GM23248 (cell line): ENCODE data around the gene SLCO1A2.

Source experiments
- EZH2 ChIP-seq: fragments of 200-600 bp; sonication (generic); IDR thresholded peaks from 2 replicates; pipeline ENCODE4 v1.6.1; 2018; ENCODE audit warnings: antibody characterized with exemption, mild to moderate bottlenecking; ENCODE audit not compliant: insufficient read depth, poor library complexity, severe bottlenecking
- EZH2phosphoT487 ChIP-seq: fragments of 200-600 bp; sonication (generic); IDR thresholded peaks from 2 replicates; pipeline ENCODE4 v1.6.1; 2018; ENCODE audit warnings: antibody characterized with exemption, moderate library complexity, mild to moderate bottlenecking, low read depth; ENCODE audit not compliant: insufficient read depth

DNA sequence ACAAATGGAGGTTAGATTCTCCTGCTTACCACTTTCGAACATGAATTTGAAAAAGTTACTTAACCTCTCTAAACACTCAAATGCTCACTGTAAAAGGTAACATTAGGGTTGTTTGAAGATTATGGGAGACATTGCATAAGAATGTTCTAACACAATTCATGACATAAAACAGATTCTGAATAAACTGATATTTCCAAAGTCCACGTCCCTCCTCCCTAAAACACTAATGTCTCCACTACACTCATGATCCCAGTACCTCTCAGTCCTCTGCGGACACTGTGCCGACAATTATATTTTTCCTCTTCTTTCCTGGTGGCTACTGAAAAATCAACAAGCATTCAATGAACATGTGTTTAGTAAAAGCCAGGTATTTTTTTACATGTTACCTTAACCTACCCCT lies 19.2 kb upstream of the SLCO1A2 start:
- TF ChIP-seq EZH2 (no peak), EZH2phosphoT487 (no peak)
